Right atrium auricular region (tissue), 2 donors: ENCODE measurements around the gene TMEM242. TPM values are rescaled to one million over a fixed set of nuclear protein-coding genes. Genes with fewer than 3 reads are reported as not detected.

Source experiments
- DNase-seq: peaks from one replicate; pipeline ENCODE4 v3.0.0-alpha.2; 2019; ENCODE audit warnings: low spot score
- H3K27ac ChIP-seq, 2 donors: fragments of 200-600 bp; sonication (generic); 1 replicate in 1 of 2; 2 replicates in 1 of 2; pipeline ENCODE4 v1.5.1; 2016 to 2019
- H3K27me3 ChIP-seq, 2 donors: fragments of 200-600 bp; sonication (generic); one replicate each; pipeline versions ENCODE4 v1.5.1 to v1.6.0; 2017 to 2019
- H3K36me3 ChIP-seq: fragments of 200-600 bp; sonication (generic); one replicate; pipeline ENCODE4 v1.5.1; 2016
- H3K4me1 ChIP-seq, 2 donors: fragments of 200-600 bp; sonication (generic); one replicate each; pipeline versions ENCODE4 v1.5.1 to v1.6.0; 2017 to 2019
- H3K4me3 ChIP-seq, 2 donors: fragments of 200-600 bp; sonication (generic); 1 replicate in 1 of 2; 2 replicates in 1 of 2; pipeline ENCODE4 v1.5.1; 2017 to 2019; ENCODE audit warnings: mild to moderate bottlenecking in 1 of 2, moderate library complexity in 1 of 2
- H3K9me3 ChIP-seq, 2 donors: fragments of 200-600 bp; sonication (generic); one replicate each; pipeline ENCODE4 v1.5.1; 2019
- total RNA-seq, 2 donors: library from RNA; depleted of rRNA; stranded (reverse); fragments of >200 nt; gene quantifications; one replicate each; pipeline ENCODE4 v1.1.0, GENCODE V29; 2016
- TF ChIP-seq, protein P1 (sequence below), 2 donors: fragments of 200-600 bp; sonication (generic); IDR thresholded peaks; one replicate each; pipeline ENCODE4 v1.5.1; 2019; ENCODE audit warnings: antibody characterized with exemption in 2 of 2

TMEM242 gene
- total RNA-seq, 2 donors from 2014 or later, result 4.9 to 6.2 TPM

DNA sequence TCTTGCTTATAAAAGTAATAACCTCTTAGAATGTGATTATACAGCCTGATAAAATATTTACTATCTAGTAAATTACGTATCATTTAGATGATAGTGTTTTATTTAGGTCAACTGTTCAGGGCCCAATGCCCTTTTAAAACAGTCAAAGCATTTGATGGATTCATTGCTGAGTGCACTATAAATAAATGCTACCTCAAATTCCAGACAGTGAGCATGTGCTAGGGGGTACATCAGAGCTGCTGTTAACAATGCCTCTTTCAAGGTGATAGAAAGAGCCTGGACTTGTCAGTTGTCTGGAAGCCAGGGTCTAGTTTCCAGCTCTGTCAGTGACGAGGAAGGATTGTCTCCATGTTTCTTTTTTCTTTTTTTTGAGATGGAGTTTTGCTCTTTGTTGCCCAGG, 7.5 kb upstream of the TMEM242 start:
- no peak overlapping the region for H3K27ac ChIP-seq
- no peak overlapping the region for H3K4me3 ChIP-seq
- DNase-seq, result no peak
- H3K27me3 ChIP-seq, result no peaks in the 10 kb centered on the region
- TF ChIP-seq, protein P1, sequence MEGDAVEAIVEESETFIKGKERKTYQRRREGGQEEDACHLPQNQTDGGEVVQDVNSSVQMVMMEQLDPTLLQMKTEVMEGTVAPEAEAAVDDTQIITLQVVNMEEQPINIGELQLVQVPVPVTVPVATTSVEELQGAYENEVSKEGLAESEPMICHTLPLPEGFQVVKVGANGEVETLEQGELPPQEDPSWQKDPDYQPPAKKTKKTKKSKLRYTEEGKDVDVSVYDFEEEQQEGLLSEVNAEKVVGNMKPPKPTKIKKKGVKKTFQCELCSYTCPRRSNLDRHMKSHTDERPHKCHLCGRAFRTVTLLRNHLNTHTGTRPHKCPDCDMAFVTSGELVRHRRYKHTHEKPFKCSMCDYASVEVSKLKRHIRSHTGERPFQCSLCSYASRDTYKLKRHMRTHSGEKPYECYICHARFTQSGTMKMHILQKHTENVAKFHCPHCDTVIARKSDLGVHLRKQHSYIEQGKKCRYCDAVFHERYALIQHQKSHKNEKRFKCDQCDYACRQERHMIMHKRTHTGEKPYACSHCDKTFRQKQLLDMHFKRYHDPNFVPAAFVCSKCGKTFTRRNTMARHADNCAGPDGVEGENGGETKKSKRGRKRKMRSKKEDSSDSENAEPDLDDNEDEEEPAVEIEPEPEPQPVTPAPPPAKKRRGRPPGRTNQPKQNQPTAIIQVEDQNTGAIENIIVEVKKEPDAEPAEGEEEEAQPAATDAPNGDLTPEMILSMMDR (IDR thresholded peaks at IDR 0.05), result no peak
- H3K36me3 ChIP-seq, result no peaks in the 10 kb centered on the region
- H3K9me3 ChIP-seq, result no peaks in the 10 kb centered on the region
- H3K4me1 ChIP-seq, result peaks cover 0 to 7% of the 10 kb centered on the region in 2 donors

GRCh38 chr6:157329829-157330228, 6.5 kb upstream of the TMEM242 start:
- no peak for DNase-seq
- TF ChIP-seq, protein P1 (IDR thresholded peaks at IDR 0.05), result no peak
- no peak overlapping the region for H3K27ac ChIP-seq

DNA sequence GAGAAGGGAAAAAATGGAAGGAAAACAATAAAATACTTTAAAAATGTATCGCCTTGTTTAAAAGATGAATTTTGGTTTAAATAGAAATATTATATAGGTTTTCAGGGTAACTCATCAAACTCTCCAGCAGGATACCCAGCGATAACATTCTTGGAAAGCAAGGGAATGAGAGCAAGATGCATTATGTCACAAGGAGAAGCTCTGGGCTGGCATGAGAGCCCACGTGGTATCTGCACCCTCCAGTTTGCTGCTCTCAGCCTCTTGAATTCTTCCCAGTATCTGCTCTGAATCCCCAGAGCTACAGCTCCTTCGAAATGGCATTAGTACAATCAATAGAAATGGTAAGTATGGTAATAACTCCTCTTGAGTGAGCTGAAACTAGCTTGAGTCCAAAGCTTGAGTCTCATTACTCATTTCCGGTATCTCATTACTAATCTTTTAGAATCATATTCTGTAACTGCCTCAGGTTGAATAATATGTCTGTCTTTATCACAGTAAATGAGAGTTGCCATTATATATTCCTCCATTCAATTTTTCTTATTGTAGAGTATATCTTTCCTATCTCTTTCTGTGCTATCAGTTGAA, 4.9 kb upstream of the TMEM242 start:
- no peaks in the 10 kb centered on the region for H3K27me3 ChIP-seq
- TF ChIP-seq, protein P1 (IDR thresholded peaks at IDR 0.05), result no peak

More at GRCh38 chr6:157329829-157330228, 6.5 kb upstream of the TMEM242 start:
- Histone ChIP-seq H3K4me3 (no peak overlapping the region), H3K36me3 (no peaks in the 10 kb centered on the region), H3K4me1 (peaks cover 0 to 7% of the 10 kb centered on the region in 2 donors), H3K9me3 (no peaks in the 10 kb centered on the region), H3K27me3 (no peaks in the 10 kb centered on the region)

GRCh38 chr6:157326979-157327378, 3.7 kb upstream of the TMEM242 start:
- Histone ChIP-seq H3K36me3 (no peaks in the 10 kb centered on the region), H3K27ac (peak overlapping the region; percentile 26 to 61), H3K4me1 (peaks cover 0 to 24% of the 10 kb centered on the region in 2 donors), H3K9me3 (no peaks in the 10 kb centered on the region), H3K4me3 (no peak overlapping the region), H3K27me3 (no peaks in the 10 kb centered on the region)
- no peak for DNase-seq
- TF ChIP-seq, protein P1 (IDR thresholded peaks at IDR 0.05), result no peak

More for the DNA sequence above, 4.9 kb upstream of the TMEM242 start:
- Histone ChIP-seq H3K9me3 (no peaks in the 10 kb centered on the region), H3K4me3 (no peak overlapping the region), H3K4me1 (peaks cover 0 to 13% of the 10 kb centered on the region in 2 donors), H3K27ac (no peak overlapping the region), H3K36me3 (no peaks in the 10 kb centered on the region)
- DNase-seq, result no peak

DNA sequence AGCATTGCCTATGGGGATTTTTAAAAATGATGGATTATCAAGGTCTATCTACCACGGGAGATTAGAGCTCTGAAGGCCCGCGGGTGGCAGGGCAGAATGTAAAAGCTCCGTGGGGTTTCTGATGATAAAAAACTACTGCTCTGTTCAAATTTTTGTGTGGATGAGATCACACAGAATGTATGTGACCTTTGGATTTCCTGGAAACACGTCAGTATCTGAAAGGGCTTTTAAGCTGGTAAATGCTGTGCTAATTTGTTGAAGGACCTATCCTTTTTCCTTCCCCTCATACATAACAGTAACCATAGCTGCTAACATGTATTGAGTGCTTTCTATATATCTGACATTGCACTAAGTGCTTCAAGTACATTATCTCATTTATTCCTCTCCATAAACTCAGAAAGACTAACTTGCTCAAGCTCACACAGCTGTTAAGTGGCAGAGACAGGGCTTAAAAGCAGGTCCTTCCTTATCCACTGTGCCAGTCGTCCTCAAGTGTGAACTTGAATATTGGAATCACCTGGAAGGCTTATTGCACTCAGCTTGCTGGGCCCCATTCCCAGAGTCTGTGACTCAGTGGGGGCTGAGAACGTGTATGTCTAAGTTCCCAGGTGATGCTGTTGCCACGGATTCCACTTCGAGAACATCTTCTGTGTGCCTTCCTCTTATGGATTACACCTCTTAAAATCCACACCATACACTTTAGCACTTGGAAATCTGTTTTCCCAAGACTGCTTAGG, 1.9 kb upstream of the TMEM242 start:
- no peak for DNase-seq
- H3K27ac ChIP-seq, result no peak overlapping the region
- H3K4me1 ChIP-seq, result peaks cover 0 to 26% of the 10 kb centered on the region in 2 donors

More for the DNA sequence above, 1.9 kb upstream of the TMEM242 start:
- no peaks in the 10 kb centered on the region for H3K9me3 ChIP-seq
- no peak overlapping the region for H3K4me3 ChIP-seq
- H3K36me3 ChIP-seq, result peaks cover 5% of the 10 kb centered on the region
- H3K27me3 ChIP-seq, result no peaks in the 10 kb centered on the region
- TF ChIP-seq, protein P1 (IDR thresholded peaks at IDR 0.05), result no peak
